ENCODE data around the gene EPHA7. TPM values are rescaled to one million over a fixed set of nuclear protein-coding genes. Genes with fewer than 3 reads are reported as not detected.

The EPHA7 gene
- total RNA-seq, 1 experiment from 2014 or later: not detected

- Histone ChIP-seq H3K9me3 (ENCODE audit: control insufficient read depth in 1 of 2, insufficient read depth in 1 of 2, low read depth in 1 of 2, low read length in 2 of 2) (peaks cover under 1 to 12% of the 10 kb centered on the region in 2 experiments; a peak in 3 of 4 replicates), H3K27me3 (ENCODE audit: insufficient read depth, low read length) (no peaks in the 10 kb centered on the region), H3K79me2 (ENCODE audit: insufficient read depth, low read length) (no peaks in the 10 kb centered on the region), H2AFZ (ENCODE audit: low read depth, low read length, poor library complexity, severe bottlenecking) (no peak overlapping the region), H3K4me1 (ENCODE audit: control insufficient read depth in 1 of 2, insufficient read depth in 2 of 2, low read length in 2 of 2) (no peaks in the 10 kb centered on the region), H3K36me3 (ENCODE audit: control insufficient read depth in 1 of 2, insufficient read depth in 2 of 2, low read length in 2 of 2) (no peaks in the 10 kb centered on the region), H3K9ac (ENCODE audit: low read length) (no peak overlapping the region), H4K20me1 (ENCODE audit: insufficient read depth) (no peaks in the 10 kb centered on the region), H3K4me3 (replicated peaks in 1 of 2; ENCODE audit: low read depth in 1 of 2, low read length in 2 of 2) (no peak overlapping the region), H3K9me2 (ENCODE audit: insufficient read depth) (no peaks in the 10 kb centered on the region), H3K27ac (ENCODE audit: low read depth, low read length) (no peak overlapping the region), H3K4me2 (ENCODE audit: low read length) (no peak overlapping the region)
- BruUV-seq (replicated peaks): no TSS peak
- DNase-seq (ENCODE audit: low read depth, low spot score): no peak
- ChIA-PET CTCF (no interaction called here), RAD21 (ENCODE audit: low non-redundant PET in 1 of 2, low total read pairs in 2 of 2, uncharacterized antibody in 2 of 2, unreplicated experiment in 2 of 2) (no interaction called here), POLR2A (no interaction called here)
- intact Hi-C loops (cut with micrococcal nuclease): no loop called here
- no peak for TF ChIP-seq YY1 (IDR thresholded peaks at IDR 0.05; ENCODE audit: extremely low read depth, insufficient replicate concordance, low read depth, low read length)
- no peak for TF ChIP-seq ZBTB33 (IDR thresholded peaks at IDR 0.05; ENCODE audit: extremely low read depth, insufficient replicate concordance, low read length)
- TF ChIP-seq ZFX (IDR thresholded peaks at IDR 0.05): no peak
- TF ChIP-seq MAX (IDR thresholded peaks at IDR 0.05): no peak
- TF ChIP-seq EZH2 (IDR thresholded peaks at IDR 0.05): no peak
- TF ChIP-seq EGR1 (IDR thresholded peaks at IDR 0.05; ENCODE audit: low read depth): no peak
- TF ChIP-seq FOSL1 (IDR thresholded peaks at IDR 0.05; ENCODE audit: low read depth): no peak
- TF ChIP-seq SIN3A (IDR thresholded peaks at IDR 0.05; ENCODE audit: low read depth): no peak
- TF ChIP-seq RAD21 (IDR thresholded peaks at IDR 0.05; ENCODE audit: low read depth): no peak
- no peak for TF ChIP-seq POLR2AphosphoS5 (IDR thresholded peaks at IDR 0.05; ENCODE audit: low read depth, low read length)
- no peak for TF ChIP-seq SP1 (IDR thresholded peaks at IDR 0.05; ENCODE audit: low read depth)
- no peak for TF ChIP-seq TCF7L2 (IDR thresholded peaks at IDR 0.05; ENCODE audit: borderline replicate concordance, extremely low read depth, insufficient read depth, insufficient read length)
- no peak for ATAC-seq
Measured at GRCh38 chr6:93305088-93305487, 114.3 kb downstream of the EPHA7 start.
